HEK293 (cell line): ENCODE results near the gene IGF2R.

Experiments used
- CTCF ChIA-PET: fragments of 350-600 bp; formaldehyde crosslinking; extraction: SDS; loops from one replicate; lab custom pipeline; 2021; ENCODE audit warnings: antibody characterized with exemption; lab: Yijun Ruan, JAX
- POLR2A ChIA-PET: fragments of 300-600 bp; formaldehyde crosslinking; extraction: SDS; loops from one replicate; lab custom pipeline; 2020; ENCODE audit warnings: antibody characterized with exemption, inconsistent platforms; lab: Yijun Ruan, JAX
- H3K27ac ChIP-seq: fragments of 200-500 bp; sonication (Bioruptor generic); 2 replicates; pipeline ENCODE4 v1.5.1; 2014; ENCODE audit warnings: low read depth, low read length, control low read depth, inconsistent platforms; ENCODE audit errors: extremely low read depth
- H3K36me3 ChIP-seq, 2 experiments: fragments of 200-500 bp in 1 of 2; sonication (Bioruptor generic) in 1 of 2; 1 replicate in 1 of 2; 2 replicates in 1 of 2; pipeline ENCODE4 v1.5.1; 2014 to 2017; ENCODE audit warnings: inconsistent platforms in 2 of 2, low read length in 2 of 2; ENCODE audit not compliant: control insufficient read depth in 2 of 2, insufficient read depth in 1 of 2
- H3K4me1 ChIP-seq: fragments of 200-500 bp; sonication (Bioruptor generic); 2 replicates; pipeline ENCODE4 v1.5.1; 2014; ENCODE audit warnings: mild to moderate bottlenecking, low read length, inconsistent platforms; ENCODE audit not compliant: control insufficient read depth, insufficient read depth
- H3K4me3 ChIP-seq: 2 replicates; pipeline ENCODE4 v1.5.1; 2011; ENCODE audit warnings: low read depth, mild to moderate bottlenecking, control low read depth, low read length, moderate library complexity
- H3K9me3 ChIP-seq: fragments of 200-500 bp; sonication (Bioruptor generic); 2 replicates; pipeline ENCODE4 v1.5.1; 2014; ENCODE audit warnings: low read depth, low read length, inconsistent platforms; ENCODE audit not compliant: control insufficient read depth, insufficient read depth
- GLIS1 ChIP-seq: fragments of 450-650 bp; formaldehyde crosslinking; IDR thresholded peaks from 2 replicates; pipeline ENCODE4 v1.5.1; 2016; ENCODE audit warnings: missing biosample characterization, missing genetic modification characterization
- HOXC10 ChIP-seq: sonication (generic); formaldehyde crosslinking; IDR thresholded peaks from 2 replicates; pipeline ENCODE4 v1.8.1; 2023; ENCODE audit warnings: mild to moderate bottlenecking, missing genetic modification reagents
- IKZF3 ChIP-seq: fragments of 450-650 bp; IDR thresholded peaks from 2 replicates; pipeline ENCODE4 v1.5.0; 2018; ENCODE audit warnings: missing biosample characterization, mild to moderate bottlenecking, missing genetic modification characterization, moderate library complexity
- MYNN ChIP-seq: fragments of 450-650 bp; formaldehyde crosslinking; IDR thresholded peaks from 2 replicates; pipeline ENCODE4 v1.5.1; 2016; ENCODE audit warnings: missing biosample characterization, missing genetic modification characterization, borderline replicate concordance
- PATZ1 ChIP-seq: fragments of 450-650 bp; formaldehyde crosslinking; IDR thresholded peaks from 2 replicates; pipeline ENCODE4 v1.5.1; 2016; ENCODE audit warnings: missing biosample characterization, missing genetic modification characterization
- SP2 ChIP-seq: fragments of 450-650 bp; formaldehyde crosslinking; IDR thresholded peaks from 2 replicates; pipeline ENCODE4 v1.5.1; 2016; ENCODE audit warnings: missing biosample characterization, missing genetic modification characterization
- TCF7L2 ChIP-seq: IDR thresholded peaks from 2 replicates; pipeline ENCODE4 v1.6.1; 2011; ENCODE audit warnings: low read depth, mild to moderate bottlenecking, inconsistent platforms, low read length, moderate library complexity, borderline replicate concordance
- ZBTB1 ChIP-seq: fragments of 450-650 bp; formaldehyde crosslinking; IDR thresholded peaks from 2 replicates; pipeline ENCODE4 v1.5.1; 2016; ENCODE audit warnings: missing biosample characterization, missing genetic modification characterization
- ZBTB44 ChIP-seq: fragments of 450-650 bp; IDR thresholded peaks from 2 replicates; pipeline ENCODE4 v1.5.1; 2018; ENCODE audit warnings: missing biosample characterization, mild to moderate bottlenecking, missing genetic modification characterization
- ZBTB8A ChIP-seq: fragments of 450-650 bp; formaldehyde crosslinking; IDR thresholded peaks from 2 replicates; pipeline ENCODE4 v1.5.1; 2016; ENCODE audit warnings: missing biosample characterization, missing genetic modification characterization
- ZEB2 ChIP-seq: fragments of 450-650 bp; formaldehyde crosslinking; IDR thresholded peaks from 2 replicates; pipeline ENCODE4 v1.5.1; 2016; ENCODE audit warnings: missing biosample characterization, missing genetic modification characterization
- ZFP3 ChIP-seq: fragments of 450-650 bp; formaldehyde crosslinking; IDR thresholded peaks from 2 replicates; pipeline ENCODE4 v1.5.1; 2016; ENCODE audit warnings: low read depth, missing biosample characterization, missing genetic modification characterization
- ZFP41 ChIP-seq: fragments of 450-650 bp; formaldehyde crosslinking; IDR thresholded peaks from 2 replicates; pipeline ENCODE4 v1.5.1; 2016; ENCODE audit warnings: missing biosample characterization, missing genetic modification characterization, borderline replicate concordance
- ZNF146 ChIP-seq: fragments of 450-650 bp; formaldehyde crosslinking; IDR thresholded peaks from 2 replicates; pipeline ENCODE4 v1.5.1; 2016; ENCODE audit warnings: missing biosample characterization, missing genetic modification characterization
- ZNF157 ChIP-seq: fragments of 450-650 bp; formaldehyde crosslinking; IDR thresholded peaks from 2 replicates; pipeline ENCODE4 v1.5.1; 2016; ENCODE audit warnings: missing biosample characterization, missing genetic modification characterization
- ZNF16 ChIP-seq: fragments of 450-650 bp; formaldehyde crosslinking; IDR thresholded peaks from 2 replicates; pipeline ENCODE4 v1.5.1; 2016; ENCODE audit warnings: low read depth, missing biosample characterization, missing genetic modification characterization
- ZNF311 ChIP-seq: fragments of 450-650 bp; formaldehyde crosslinking; IDR thresholded peaks from 2 replicates; pipeline ENCODE4 v1.5.1; 2017; ENCODE audit warnings: missing biosample characterization, missing genetic modification characterization, borderline replicate concordance
- ZNF350 ChIP-seq: fragments of 450-650 bp; formaldehyde crosslinking; IDR thresholded peaks from 2 replicates; pipeline ENCODE4 v1.5.0; 2017; ENCODE audit warnings: missing biosample characterization, mild to moderate bottlenecking, missing genetic modification characterization
- ZNF48 ChIP-seq: fragments of 450-650 bp; formaldehyde crosslinking; IDR thresholded peaks from 2 replicates; pipeline ENCODE4 v1.5.1; 2016; ENCODE audit warnings: missing biosample characterization, missing genetic modification characterization
- ZNF510 ChIP-seq: fragments of 450-650 bp; formaldehyde crosslinking; IDR thresholded peaks from 2 replicates; pipeline ENCODE4 v1.5.1; 2018; ENCODE audit warnings: mild to moderate bottlenecking, missing genetic modification characterization, missing biosample characterization; ENCODE audit not compliant: insufficient replicate concordance
- ZNF513 ChIP-seq: fragments of 450-650 bp; IDR thresholded peaks from 2 replicates; pipeline ENCODE4 v1.5.1; 2018; ENCODE audit warnings: missing biosample characterization, missing genetic modification characterization
- ZNF555 ChIP-seq: fragments of 450-650 bp; formaldehyde crosslinking; conservative IDR thresholded peaks from 2 replicates; pipeline ENCODE4 v1.5.1; 2017; ENCODE audit warnings: missing biosample characterization, mild to moderate bottlenecking, missing genetic modification characterization, inconsistent platforms
- ZNF561 ChIP-seq: fragments of 450-650 bp; IDR thresholded peaks from 2 replicates; pipeline ENCODE4 v1.5.1; 2018; ENCODE audit warnings: missing biosample characterization, missing genetic modification characterization, borderline replicate concordance
- ZNF596 ChIP-seq: fragments of 450-650 bp; IDR thresholded peaks from 2 replicates; pipeline ENCODE4 v1.5.0; 2018; ENCODE audit warnings: missing biosample characterization, mild to moderate bottlenecking, missing genetic modification characterization, moderate library complexity
- ZNF610 ChIP-seq: fragments of 450-650 bp; formaldehyde crosslinking; IDR thresholded peaks from 2 replicates; pipeline ENCODE4 v1.5.1; 2016; ENCODE audit warnings: missing biosample characterization, missing genetic modification characterization, borderline replicate concordance
- ZNF629 ChIP-seq: fragments of 450-650 bp; formaldehyde crosslinking; IDR thresholded peaks from 2 replicates; pipeline ENCODE4 v1.5.1; 2017; ENCODE audit warnings: missing biosample characterization, missing genetic modification characterization
- ZNF670 ChIP-seq: fragments of 450-650 bp; formaldehyde crosslinking; IDR thresholded peaks from 2 replicates; pipeline ENCODE4 v1.5.1; 2016; ENCODE audit warnings: missing biosample characterization, missing genetic modification characterization, low read depth
- ZNF677 ChIP-seq: fragments of 450-650 bp; IDR thresholded peaks from 2 replicates; pipeline ENCODE4 v1.5.0; 2018; ENCODE audit warnings: missing biosample characterization, mild to moderate bottlenecking, missing genetic modification characterization, moderate library complexity
- ZNF776 ChIP-seq: fragments of 450-650 bp; formaldehyde crosslinking; IDR thresholded peaks from 2 replicates; pipeline ENCODE4 v1.5.0; 2017; ENCODE audit warnings: missing biosample characterization, missing genetic modification characterization, borderline replicate concordance
- ZNF791 ChIP-seq: fragments of 450-650 bp; formaldehyde crosslinking; IDR thresholded peaks from 2 replicates; pipeline ENCODE4 v1.5.1; 2016; ENCODE audit warnings: missing biosample characterization, missing genetic modification characterization
- ZNF837 ChIP-seq: fragments of 450-650 bp; formaldehyde crosslinking; IDR thresholded peaks from 2 replicates; pipeline ENCODE4 v1.5.1; 2016; ENCODE audit warnings: missing biosample characterization, missing genetic modification characterization
- ZNF843 ChIP-seq: fragments of 450-650 bp; formaldehyde crosslinking; IDR thresholded peaks from 2 replicates; pipeline ENCODE4 v1.5.1; 2016; ENCODE audit warnings: missing biosample characterization, missing genetic modification characterization
- ZSCAN30 ChIP-seq: fragments of 450-650 bp; IDR thresholded peaks from 2 replicates; pipeline ENCODE4 v1.5.1; 2018; ENCODE audit warnings: missing biosample characterization, mild to moderate bottlenecking, missing genetic modification characterization, moderate library complexity

The IGF2R gene

GRCh38 chr6:159960485-159960884 lies 8.4 kb upstream of the IGF2R start (continued):
- TF ChIP-seq ZNF837 (tag by site-specific recombination) = no peak

- CTCF ChIA-PET = interaction anchor here (0.6 kb wide), 1 partner anchor 121 kb away, joined by 3 read pairs; no protein-coding TSS in a partner anchor
- POLR2A ChIA-PET = no interaction called here
- H3K4me3 ChIP-seq = no peak overlapping the region
- TF ChIP-seq PATZ1 (no peak), IKZF3 (tag by site-specific recombination) (no peak), ZNF610 (tag by site-specific recombination) (no peak), ZNF555 (tag by site-specific recombination) (no peak), ZBTB44 (no peak), ZNF791 (tag by site-specific recombination) (no peak), ZNF596 (tag by site-specific recombination) (no peak), ZEB2 (tag by site-specific recombination) (no peak), GLIS1 (no peak), ZBTB1 (no peak), TCF7L2 (no peak), ZFP3 (tag by site-specific recombination) (no peak), ZNF513 (tag by site-specific recombination) (no peak), ZNF670 (no peak)
- TF ChIP-seq, all 188 proteins: peak for 0
- Histone ChIP-seq H3K36me3 (no peaks in the 10 kb centered on the region), H3K27ac (no peak overlapping the region), H3K4me1 (no peaks in the 10 kb centered on the region), H3K9me3 (no peaks in the 10 kb centered on the region)
These were observed 7.4 kb upstream of the IGF2R start for GRCh38 chr6:159961528-159961927.

GRCh38 chr6:159963111-159963510 lies 5.8 kb upstream of the IGF2R start:
- CTCF ChIA-PET = no interaction called here
- POLR2A ChIA-PET = no interaction called here
- Histone ChIP-seq H3K9me3 (no peaks in the 10 kb centered on the region), H3K4me3 (no peak overlapping the region), H3K27ac (no peak overlapping the region), H3K4me1 (no peaks in the 10 kb centered on the region), H3K36me3 (no peaks in the 10 kb centered on the region)
- no peak for TF ChIP-seq ZNF48
- no peak for TF ChIP-seq ZSCAN30 (tag by site-specific recombination)
- TF ChIP-seq ZNF596 (tag by site-specific recombination) = no peak
- no peak for TF ChIP-seq ZFP41
- no peak for TF ChIP-seq ZNF843 (tag by site-specific recombination)
- no peak for TF ChIP-seq ZFP3 (tag by site-specific recombination)
- TF ChIP-seq ZNF311 (tag by site-specific recombination) = no peak
- TF ChIP-seq ZNF510 (tag by site-specific recombination) = no peak
- TF ChIP-seq HOXC10 (CRISPR knock-in tag) = no peak
- no peak for TF ChIP-seq ZNF350 (tag by site-specific recombination)
- TF ChIP-seq ZNF146 (tag by site-specific recombination) = no peak
- TF ChIP-seq ZNF776 (tag by site-specific recombination) = no peak
- no peak for TF ChIP-seq ZNF629 (tag by site-specific recombination)
- no peak for TF ChIP-seq ZNF677 (tag by site-specific recombination)
- no peak for TF ChIP-seq ZNF561 (tag by site-specific recombination)
- no peak for TF ChIP-seq ZNF16
- TF ChIP-seq ZBTB8A (tag by site-specific recombination) = no peak
- TF ChIP-seq SP2 (tag by site-specific recombination) = no peak
- TF ChIP-seq ZNF157 = no peak
- no peak for TF ChIP-seq MYNN (tag by site-specific recombination)
